ENCODE measurements around the gene RAB36. TPM values are rescaled to one million over a fixed set of nuclear protein-coding genes. Genes with fewer than 3 reads are reported as not detected.

The RAB36 gene
- total and polyA plus RNA-seq, 2 donors (not counting 1 experiment from before 2014, with no cell fraction given) = 1.1 to 3.3 TPM

DNA sequence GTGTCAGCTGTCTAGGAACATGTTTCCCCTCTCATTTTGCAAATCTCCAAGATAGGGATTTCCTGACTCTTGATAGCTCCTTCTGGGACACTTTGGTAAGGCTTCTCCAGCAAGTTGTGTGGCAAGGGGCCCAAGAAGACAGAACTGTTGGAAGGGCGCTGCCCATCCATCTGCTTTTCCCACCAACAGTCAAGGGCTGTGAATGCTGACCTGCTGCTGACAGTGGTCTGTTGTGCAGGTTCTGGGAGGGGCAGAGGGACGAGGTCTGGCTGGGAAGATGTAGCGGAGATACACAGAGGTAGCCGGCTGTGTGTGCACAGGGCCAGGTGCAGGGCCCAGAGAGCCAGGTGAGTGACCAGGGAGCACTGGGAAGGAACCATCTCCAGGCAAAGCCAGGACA, 47.3 kb downstream of the RAB36 start:
- WGBS (ENCODE audit: insufficient coverage) = 89% methylated on average over 4 of the region's 4 CpGs
- ATAC-seq (ENCODE audit: low read depth) = no peak
- H3K27me3 ChIP-seq (replicated peaks in 1 of 4; ENCODE audit: control extremely low read depth in 1 of 4, control insufficient read depth in 3 of 4, insufficient read depth in 4 of 4, low read length in 3 of 4) = no peaks in the 10 kb centered on the region
- Mint-ChIP-seq H3K4me1 (peaks cover 1% of the 10 kb centered on the region), H3K27me3 (no peaks in the 10 kb centered on the region), H3K27ac (no peak overlapping the region), H3K9me3 (ENCODE audit: insufficient read depth) (no peaks in the 10 kb centered on the region), H3K4me3 (no peak overlapping the region)
- DNase-seq = no peak
- TF ChIP-seq, protein P1, sequence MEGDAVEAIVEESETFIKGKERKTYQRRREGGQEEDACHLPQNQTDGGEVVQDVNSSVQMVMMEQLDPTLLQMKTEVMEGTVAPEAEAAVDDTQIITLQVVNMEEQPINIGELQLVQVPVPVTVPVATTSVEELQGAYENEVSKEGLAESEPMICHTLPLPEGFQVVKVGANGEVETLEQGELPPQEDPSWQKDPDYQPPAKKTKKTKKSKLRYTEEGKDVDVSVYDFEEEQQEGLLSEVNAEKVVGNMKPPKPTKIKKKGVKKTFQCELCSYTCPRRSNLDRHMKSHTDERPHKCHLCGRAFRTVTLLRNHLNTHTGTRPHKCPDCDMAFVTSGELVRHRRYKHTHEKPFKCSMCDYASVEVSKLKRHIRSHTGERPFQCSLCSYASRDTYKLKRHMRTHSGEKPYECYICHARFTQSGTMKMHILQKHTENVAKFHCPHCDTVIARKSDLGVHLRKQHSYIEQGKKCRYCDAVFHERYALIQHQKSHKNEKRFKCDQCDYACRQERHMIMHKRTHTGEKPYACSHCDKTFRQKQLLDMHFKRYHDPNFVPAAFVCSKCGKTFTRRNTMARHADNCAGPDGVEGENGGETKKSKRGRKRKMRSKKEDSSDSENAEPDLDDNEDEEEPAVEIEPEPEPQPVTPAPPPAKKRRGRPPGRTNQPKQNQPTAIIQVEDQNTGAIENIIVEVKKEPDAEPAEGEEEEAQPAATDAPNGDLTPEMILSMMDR (IDR thresholded peaks at IDR 0.05) = no peak
- no peak for TF ChIP-seq EZH2 (IDR thresholded peaks at IDR 0.05; ENCODE audit: borderline replicate concordance, insufficient read depth, low read depth, low read length, poor library complexity, severe bottlenecking)
- H3K9ac ChIP-seq (ENCODE audit: low read length) = no peak overlapping the region
- H3K27ac ChIP-seq (ENCODE audit: low read length in 2 of 2) = no peak overlapping the region
- peaks cover 0 to 4% of the 10 kb centered on the region in 2 donors for H3K4me1 ChIP-seq (ENCODE audit: control insufficient read depth in 2 of 2, insufficient read depth in 2 of 2, low read length in 2 of 2)
- peaks cover 0 to 17% of the 10 kb centered on the region in 2 experiments for H3K36me3 ChIP-seq (replicated peaks in 1 of 2; ENCODE audit: control extremely low read depth in 1 of 2, control insufficient read depth in 1 of 2, extremely low read depth in 1 of 2, insufficient read depth in 2 of 2, low read length in 1 of 2)
- H3K9me3 ChIP-seq (ENCODE audit: control extremely low read depth in 1 of 3, control insufficient read depth in 2 of 3, insufficient read depth in 1 of 3, low read length in 2 of 3) = no peaks in the 10 kb centered on the region
- no peak overlapping the region for H3K4me2 ChIP-seq (replicated peaks; ENCODE audit: low read depth, low read length, poor library complexity, severe bottlenecking)
- intact Hi-C loops (cut with micrococcal nuclease) = no loop called here
- H3K4me3 ChIP-seq (ENCODE audit: control extremely low read depth in 1 of 5, extremely low read depth in 1 of 5, insufficient read depth in 1 of 5, low read depth in 2 of 5, low read length in 4 of 5) = no peak overlapping the region
- no peak overlapping the region for H2AFZ ChIP-seq (ENCODE audit: insufficient read depth, low read depth, low read length, poor library complexity, severe bottlenecking)
- ChIA-PET POLR2A (no interaction called here), CTCF (interaction anchor here (1.3 kb wide), 1 partner anchor 12 kb away, joined by 3 read pairs; the partner anchor contains the start of gene BCR)
- peaks cover 95% of the 10 kb centered on the region for H3K79me2 ChIP-seq (ENCODE audit: control insufficient read depth, insufficient read depth, low read length)
- H4K20me1 ChIP-seq (ENCODE audit: control insufficient read depth, insufficient read depth, low read length, poor library complexity, severe bottlenecking) = peaks cover 42% of the 10 kb centered on the region

DNA sequence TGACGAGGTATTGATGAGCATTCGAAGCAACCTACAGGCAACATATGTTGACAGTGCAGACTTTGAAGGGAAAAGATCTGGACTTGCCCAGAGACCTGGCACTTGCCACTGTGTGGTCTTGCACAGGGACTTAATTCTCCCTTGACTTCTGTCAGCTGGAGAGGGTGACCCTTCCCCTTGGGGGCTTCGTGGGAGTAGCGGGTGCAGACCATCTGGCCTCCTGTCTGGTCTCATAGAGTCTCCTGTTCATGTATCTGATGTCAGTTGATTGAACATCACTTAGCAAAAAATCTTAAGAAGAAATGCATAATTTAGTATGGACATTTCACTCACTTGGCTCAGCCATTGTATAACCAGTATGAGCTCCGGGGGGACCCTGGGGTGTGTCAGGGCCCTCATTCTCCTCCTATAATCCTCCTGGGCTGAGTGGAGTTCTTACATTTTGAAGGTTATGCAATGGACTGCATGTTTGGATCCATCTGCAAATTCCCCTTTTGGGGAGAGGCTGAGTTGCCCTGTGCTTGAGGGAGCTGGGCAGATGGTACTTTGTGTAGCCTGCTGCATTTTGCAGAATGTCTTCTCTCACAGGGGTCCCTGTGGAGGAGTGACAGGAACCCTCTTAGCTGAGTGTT, 48.0 kb downstream of the RAB36 start:
- WGBS (ENCODE audit: insufficient coverage) = 80% methylated on average over 1 of the region's 5 CpGs
- CTCF ChIA-PET = interaction anchor here (1.2 to 1.3 kb wide), 2 partner anchors 13 to 89 kb away, joined by 3 read pairs; partner anchors contain the start of gene BCR
- peaks cover 1% of the 10 kb centered on the region for H3K4me1 Mint-ChIP-seq

More for the DNA sequence above, 48.0 kb downstream of the RAB36 start:
- Histone ChIP-seq H3K9ac (ENCODE audit: low read length) (no peak overlapping the region), H3K4me3 (ENCODE audit: control extremely low read depth in 1 of 5, extremely low read depth in 1 of 5, insufficient read depth in 1 of 5, low read depth in 2 of 5, low read length in 4 of 5) (no peak overlapping the region), H3K79me2 (ENCODE audit: control insufficient read depth, insufficient read depth, low read length) (peaks cover 95% of the 10 kb centered on the region), H3K9me3 (ENCODE audit: control extremely low read depth in 1 of 3, control insufficient read depth in 2 of 3, insufficient read depth in 1 of 3, low read length in 2 of 3) (no peaks in the 10 kb centered on the region), H3K27ac (ENCODE audit: low read length in 2 of 2) (no peak overlapping the region), H3K4me2 (replicated peaks; ENCODE audit: low read depth, low read length, poor library complexity, severe bottlenecking) (no peak overlapping the region), H2AFZ (ENCODE audit: insufficient read depth, low read depth, low read length, poor library complexity, severe bottlenecking) (no peak overlapping the region), H4K20me1 (ENCODE audit: control insufficient read depth, insufficient read depth, low read length, poor library complexity, severe bottlenecking) (peaks cover 50% of the 10 kb centered on the region), H3K4me1 (ENCODE audit: control insufficient read depth in 2 of 2, insufficient read depth in 2 of 2, low read length in 2 of 2) (no peaks in the 10 kb centered on the region), H3K36me3 (replicated peaks in 1 of 2; ENCODE audit: control extremely low read depth in 1 of 2, control insufficient read depth in 1 of 2, extremely low read depth in 1 of 2, insufficient read depth in 2 of 2, low read length in 1 of 2) (peaks cover 0 to 17% of the 10 kb centered on the region in 2 experiments), H3K27me3 (replicated peaks in 1 of 4; ENCODE audit: control extremely low read depth in 1 of 4, control insufficient read depth in 3 of 4, insufficient read depth in 4 of 4, low read length in 3 of 4) (no peaks in the 10 kb centered on the region)
- H3K4me3 Mint-ChIP-seq = no peak overlapping the region
- no peaks in the 10 kb centered on the region for H3K9me3 Mint-ChIP-seq (ENCODE audit: insufficient read depth)
- H3K27me3 Mint-ChIP-seq = no peaks in the 10 kb centered on the region
- H3K27ac Mint-ChIP-seq = no peak overlapping the region
- DNase-seq (no peak), ATAC-seq (ENCODE audit: low read depth) (no peak)
- intact Hi-C loops (cut with micrococcal nuclease) = no loop called here
- no peak for TF ChIP-seq EZH2 (IDR thresholded peaks at IDR 0.05; ENCODE audit: borderline replicate concordance, insufficient read depth, low read depth, low read length, poor library complexity, severe bottlenecking)
- TF ChIP-seq, protein P1 (IDR thresholded peaks at IDR 0.05) = no peak
- POLR2A ChIA-PET = no interaction called here

Measured in B cell (primary cell).